Measurements from ENCODE around the gene PRAC2.

DNA sequence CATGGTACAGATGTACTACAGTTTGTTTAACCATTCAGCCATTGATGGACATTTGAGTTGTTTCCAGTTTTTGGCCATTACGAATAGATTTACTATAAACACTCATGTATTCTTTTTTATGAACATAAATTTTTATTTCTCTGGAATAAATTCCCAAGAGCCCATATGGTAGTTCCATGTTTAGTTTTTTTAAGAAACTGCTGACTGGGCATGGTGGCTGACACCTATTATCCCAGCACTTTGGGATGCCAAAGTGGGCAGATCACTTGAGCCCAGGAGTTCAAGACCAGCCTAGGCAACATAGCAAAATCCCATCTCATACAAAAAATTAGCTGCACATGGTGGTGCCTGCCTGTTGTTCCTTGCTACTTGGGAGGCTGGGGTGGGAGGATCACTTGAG, 30.9 kb upstream of the PRAC2 start:
- TF ChIP-seq EP300 (IDR thresholded peaks at IDR 0.05) (no peak), POLR2AphosphoS5 (IDR thresholded peaks at IDR 0.05) (no peak), POLR2A (IDR thresholded peaks at IDR 0.05; ENCODE audit: low read depth) (no peak)
- TF ChIP-seq, protein P1, sequence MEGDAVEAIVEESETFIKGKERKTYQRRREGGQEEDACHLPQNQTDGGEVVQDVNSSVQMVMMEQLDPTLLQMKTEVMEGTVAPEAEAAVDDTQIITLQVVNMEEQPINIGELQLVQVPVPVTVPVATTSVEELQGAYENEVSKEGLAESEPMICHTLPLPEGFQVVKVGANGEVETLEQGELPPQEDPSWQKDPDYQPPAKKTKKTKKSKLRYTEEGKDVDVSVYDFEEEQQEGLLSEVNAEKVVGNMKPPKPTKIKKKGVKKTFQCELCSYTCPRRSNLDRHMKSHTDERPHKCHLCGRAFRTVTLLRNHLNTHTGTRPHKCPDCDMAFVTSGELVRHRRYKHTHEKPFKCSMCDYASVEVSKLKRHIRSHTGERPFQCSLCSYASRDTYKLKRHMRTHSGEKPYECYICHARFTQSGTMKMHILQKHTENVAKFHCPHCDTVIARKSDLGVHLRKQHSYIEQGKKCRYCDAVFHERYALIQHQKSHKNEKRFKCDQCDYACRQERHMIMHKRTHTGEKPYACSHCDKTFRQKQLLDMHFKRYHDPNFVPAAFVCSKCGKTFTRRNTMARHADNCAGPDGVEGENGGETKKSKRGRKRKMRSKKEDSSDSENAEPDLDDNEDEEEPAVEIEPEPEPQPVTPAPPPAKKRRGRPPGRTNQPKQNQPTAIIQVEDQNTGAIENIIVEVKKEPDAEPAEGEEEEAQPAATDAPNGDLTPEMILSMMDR (IDR thresholded peaks at IDR 0.05) = no peak
